NCI-H524 treated with DMSO at 0.1 percent for 48 hours (cell line): ENCODE results near the gene CD209.
"Not testable (repeated sequence)": the region's sequence is repeated elsewhere in the genome, so short reads cannot be mapped to it uniquely, and the experiment has no call there.

Source experiments
- DNase-seq: peaks from one replicate; lab custom pipeline; 2025; lab: John Stamatoyannopoulos, UW

Gene CD209

GRCh38 chr19:7769171-7769570 is 21.8 kb upstream of the CD209 start:
- peak; percentile 72 for DNase-seq

- DNase-seq = no peak
Measured at GRCh38 chr19:7767487-7767886, 20.2 kb upstream of the CD209 start.

GRCh38 chr19:7766535-7766934 is 19.2 kb upstream of the CD209 start:
- no peak for DNase-seq

GRCh38 chr19:7765043-7765442 is 17.7 kb upstream of the CD209 start:
- not testable (repeated sequence) for DNase-seq

- not testable (repeated sequence) for DNase-seq
Measured at GRCh38 chr19:7764157-7764556, 16.8 kb upstream of the CD209 start.

- no peak for DNase-seq
Measured at GRCh38 chr19:7763696-7764095, 16.4 kb upstream of the CD209 start.

- DNase-seq = no peak
Measured at GRCh38 chr19:7762719-7763293, 15.5 kb upstream of the CD209 start, which contains the start of gene CLEC4M. Gene CLEC4M (plus strand): TSS chr19:7763243. CDS start chr19:7763267, 24 bp downstream.

GRCh38 chr19:7759156-7759555 is 11.8 kb upstream of the CD209 start:
- no peak for DNase-seq

GRCh38 chr19:7757358-7757757 is 10.0 kb upstream of the CD209 start:
- no peak for DNase-seq

GRCh38 chr19:7756258-7756657 is 8.9 kb upstream of the CD209 start:
- no peak for DNase-seq

- DNase-seq = no peak
Measured at GRCh38 chr19:7751157-7751783, 3.9 kb upstream of the CD209 start.

- DNase-seq = peak; percentile 38
Measured at GRCh38 chr19:7748756-7749155, 1.4 kb upstream of the CD209 start.

GRCh38 chr19:7748171-7748570 is 837 bp upstream of the CD209 start:
- DNase-seq = no peak

- not testable (repeated sequence) for DNase-seq
Measured at GRCh38 chr19:7746306-7746705, 1.0 kb downstream of the CD209 start.

GRCh38 chr19:7744871-7745650 is 2.3 kb downstream of the CD209 start:
- DNase-seq = no peak

GRCh38 chr19:7744199-7744786 is 3.0 kb downstream of the CD209 start:
- no peak for DNase-seq

GRCh38 chr19:7743425-7743841 is 3.9 kb downstream of the CD209 start:
- DNase-seq = no peak

GRCh38 chr19:7742991-7743390 is 4.3 kb downstream of the CD209 start:
- DNase-seq = peak; percentile 70

- DNase-seq = peak; percentile 89
Measured at GRCh38 chr19:7742575-7742974, 4.8 kb downstream of the CD209 start.

GRCh38 chr19:7740682-7741054 is 6.7 kb downstream of the CD209 start:
- DNase-seq = no peak

GRCh38 chr19:7739801-7740681 is 7.3 kb downstream of the CD209 start:
- DNase-seq = no peak
